ENCODE results near the gene ADH1C. TPM values are rescaled to one million over a fixed set of nuclear protein-coding genes. Genes with fewer than 3 reads are reported as not detected.

ADH1C gene
- total RNA-seq, 4 donors from 2014 or later: 28.1 to 496 (median 231) TPM

GRCh38 chr4:99394896-99395295, 42.4 kb upstream of the ADH1C start:
- H3K9me3 ChIP-seq: no peaks in the 10 kb centered on the region
- in situ Hi-C loops (cut with MboI; ENCODE audit: low pct_ligation_motif_present in 1 of 4, low pct_unique_long_range_greater_than_20kb in 1 of 4, low sequenced_read_pairs in 3 of 4) (no loop called here), intact Hi-C loops (cut with DNase I; ENCODE audit: low total_unique reads) (no loop called here)
- H3K4me1 ChIP-seq: peaks cover 8 to 19% (median 13%) of the 10 kb centered on the region in 4 donors
- H3K27ac ChIP-seq: peak overlapping the region; percentile 31 to 71 (median 46)
- TF ChIP-seq CTCF (IDR thresholded peaks at IDR 0.05) (no peak), POLR2AphosphoS5 (IDR thresholded peaks at IDR 0.05) (no peak), POLR2A (IDR thresholded peaks at IDR 0.05) (no peak), EP300 (IDR thresholded peaks at IDR 0.05; ENCODE audit: low read depth) (no peak)
- no peak for DNase-seq
- no peak overlapping the region for H3K4me3 ChIP-seq
- no peaks in the 10 kb centered on the region for H3K27me3 ChIP-seq
- no peaks in the 10 kb centered on the region for H3K36me3 ChIP-seq

GRCh38 chr4:99390055-99390454, 37.5 kb upstream of the ADH1C start:
- H3K36me3 ChIP-seq: no peaks in the 10 kb centered on the region
- H3K27ac ChIP-seq: peak overlapping the region in 2 of 4 donors; percentile 23 to 24
- H3K27me3 ChIP-seq: no peaks in the 10 kb centered on the region
- H3K4me1 ChIP-seq: peaks cover 3 to 9% (median 6%) of the 10 kb centered on the region in 4 donors
- intact Hi-C loops (cut with DNase I; ENCODE audit: low total_unique reads) (no loop called here), in situ Hi-C loops (cut with MboI; ENCODE audit: low pct_ligation_motif_present in 1 of 4, low pct_unique_long_range_greater_than_20kb in 1 of 4, low sequenced_read_pairs in 3 of 4) (no loop called here)
- WGBS, 2 donors (ENCODE audit: low coverage in 1 of 2): 71 to 74% methylated on average over 1 of the region's 1 CpG
- no peak for DNase-seq
- TF ChIP-seq EP300 (IDR thresholded peaks at IDR 0.05; ENCODE audit: low read depth) (no peak), POLR2A (IDR thresholded peaks at IDR 0.05) (no peak), CTCF (IDR thresholded peaks at IDR 0.05) (no peak), POLR2AphosphoS5 (IDR thresholded peaks at IDR 0.05) (no peak)
- no peaks in the 10 kb centered on the region for H3K9me3 ChIP-seq
- no peak overlapping the region for H3K4me3 ChIP-seq

- DNase-seq: no peak
- no peaks in the 10 kb centered on the region for H3K27me3 ChIP-seq
- no peak overlapping the region for H3K4me3 ChIP-seq
- H3K27ac ChIP-seq: peak overlapping the region in 2 of 4 donors; percentile 23 to 24
- intact Hi-C loops (cut with DNase I; ENCODE audit: low total_unique reads): no loop called here
- H3K9me3 ChIP-seq: no peaks in the 10 kb centered on the region
- no peaks in the 10 kb centered on the region for H3K36me3 ChIP-seq
- in situ Hi-C loops (cut with MboI; ENCODE audit: low pct_ligation_motif_present in 1 of 4, low pct_unique_long_range_greater_than_20kb in 1 of 4, low sequenced_read_pairs in 3 of 4): no loop called here
- H3K4me1 ChIP-seq: peaks cover 0 to 7% (median 2%) of the 10 kb centered on the region in 4 donors
- no peak for TF ChIP-seq CTCF (IDR thresholded peaks at IDR 0.05)
- TF ChIP-seq EP300 (IDR thresholded peaks at IDR 0.05; ENCODE audit: low read depth): no peak
- TF ChIP-seq POLR2AphosphoS5 (IDR thresholded peaks at IDR 0.05): no peak
- TF ChIP-seq POLR2A (IDR thresholded peaks at IDR 0.05): no peak
Measured at GRCh38 chr4:99389606-99390005, 37.1 kb upstream of the ADH1C start.

- intact Hi-C loops (cut with DNase I; ENCODE audit: low total_unique reads) (no loop called here), in situ Hi-C loops (cut with MboI; ENCODE audit: low pct_ligation_motif_present in 1 of 4, low pct_unique_long_range_greater_than_20kb in 1 of 4, low sequenced_read_pairs in 3 of 4) (no loop called here)
- Histone ChIP-seq H3K27ac (peak overlapping the region; percentile 69 to 84 (median 74)), H3K27me3 (no peaks in the 10 kb centered on the region), H3K9me3 (peaks cover 0 to 7% of the 10 kb centered on the region in 2 donors), H3K4me1 (peaks cover 11 to 40% (median 19%) of the 10 kb centered on the region in 4 donors), H3K4me3 (no peak overlapping the region), H3K36me3 (no peaks in the 10 kb centered on the region)
- TF ChIP-seq POLR2A (IDR thresholded peaks at IDR 0.05): no peak
- TF ChIP-seq POLR2AphosphoS5 (IDR thresholded peaks at IDR 0.05): peak; percentile 70 to 81 (median 72)
- TF ChIP-seq EP300 (IDR thresholded peaks at IDR 0.05; ENCODE audit: low read depth): no peak
- no peak for DNase-seq
- WGBS, 2 donors (ENCODE audit: low coverage in 1 of 2): 43 to 46% methylated on average over 5 of the region's 5 CpGs
Measured at GRCh38 chr4:99383833-99384392, 31.4 kb upstream of the ADH1C start.

GRCh38 chr4:99383399-99383798, 30.9 kb upstream of the ADH1C start:
- Histone ChIP-seq H3K27ac (peak overlapping the region; percentile 69 to 84 (median 74)), H3K4me1 (peaks cover 11 to 40% (median 19%) of the 10 kb centered on the region in 4 donors), H3K36me3 (no peaks in the 10 kb centered on the region), H3K9me3 (peaks cover 0 to 7% of the 10 kb centered on the region in 2 donors), H3K4me3 (no peak overlapping the region), H3K27me3 (no peaks in the 10 kb centered on the region)
- 45 to 86% methylated on average over 3 of the region's 3 CpGs for WGBS, 2 donors (ENCODE audit: low coverage in 1 of 2)
- TF ChIP-seq EP300 (IDR thresholded peaks at IDR 0.05; ENCODE audit: low read depth) (no peak), POLR2AphosphoS5 (IDR thresholded peaks at IDR 0.05) (no peak), POLR2A (IDR thresholded peaks at IDR 0.05) (no peak), CTCF (IDR thresholded peaks at IDR 0.05) (no peak)
- no peak for DNase-seq
- intact Hi-C loops (cut with DNase I; ENCODE audit: low total_unique reads) (no loop called here), in situ Hi-C loops (cut with MboI; ENCODE audit: low pct_ligation_motif_present in 1 of 4, low pct_unique_long_range_greater_than_20kb in 1 of 4, low sequenced_read_pairs in 3 of 4) (no loop called here)
